GM23248 (cell line): Measurements from ENCODE around the gene SUMF1. TPM values are rescaled to one million over a fixed set of nuclear protein-coding genes. Genes with fewer than 3 reads are reported as not detected.

ENCODE experiments used
- DNase-seq: peaks from one replicate; pipeline ENCODE4 v3.0.0-alpha.2; 2015
- H2AFZ ChIP-seq: fragments of 200-600 bp; sonication (generic); 2 replicates; pipeline ENCODE4 v1.6.1; 2016; ENCODE audit warnings: antibody characterized with exemption
- H3F3A ChIP-seq: fragments of 200-600 bp; sonication (generic); 2 replicates; pipeline ENCODE4 v1.6.1; 2016; ENCODE audit warnings: mild to moderate bottlenecking, antibody characterized with exemption, mixed run types; ENCODE audit not compliant: insufficient read depth
- H3K27ac ChIP-seq: fragments of 200-600 bp; sonication (generic); 2 replicates; pipeline ENCODE4 v1.5.1; 2016; ENCODE audit warnings: mild to moderate bottlenecking
- H3K27me3 ChIP-seq: fragments of 200-600 bp; sonication (generic); replicated peaks from 2 replicates; pipeline ENCODE4 v1.6.1; 2016; ENCODE audit warnings: mild to moderate bottlenecking; ENCODE audit not compliant: insufficient read depth
- H3K36me3 ChIP-seq: fragments of 200-600 bp; sonication (generic); 2 replicates; pipeline ENCODE4 v1.6.1; 2016; ENCODE audit warnings: low read depth, mild to moderate bottlenecking
- H3K4me1 ChIP-seq: fragments of 200-600 bp; sonication (generic); 2 replicates; pipeline ENCODE4 v1.6.1; 2016; ENCODE audit warnings: mild to moderate bottlenecking; ENCODE audit not compliant: insufficient read depth
- H3K4me2 ChIP-seq: fragments of 200-600 bp; sonication (generic); one replicate; pipeline ENCODE4 v1.6.1; 2016; ENCODE audit warnings: mild to moderate bottlenecking; ENCODE audit not compliant: unreplicated experiment
- H3K4me3 ChIP-seq: fragments of 200-600 bp; sonication (generic); 2 replicates; pipeline ENCODE4 v1.5.1; 2016; ENCODE audit warnings: mild to moderate bottlenecking
- H3K79me2 ChIP-seq: fragments of 200-600 bp; sonication (generic); 2 replicates; pipeline ENCODE4 v1.6.1; 2016; ENCODE audit warnings: mild to moderate bottlenecking; ENCODE audit not compliant: insufficient read depth
- H3K9ac ChIP-seq: fragments of 200-600 bp; sonication (generic); 2 replicates; pipeline ENCODE4 v1.6.1; 2016; ENCODE audit warnings: mild to moderate bottlenecking
- H3K9me2 ChIP-seq: fragments of 200-600 bp; sonication (generic); 2 replicates; pipeline ENCODE4 v1.6.1; 2016; ENCODE audit warnings: mixed run types, mild to moderate bottlenecking, moderate library complexity; ENCODE audit not compliant: insufficient read depth
- H3K9me3 ChIP-seq: fragments of 200-600 bp; sonication (generic); one replicate; pipeline ENCODE4 v1.6.1; 2017; ENCODE audit warnings: low read depth
- H4K20me1 ChIP-seq: fragments of 200-600 bp; sonication (generic); 2 replicates; pipeline ENCODE4 v1.6.0; 2016; ENCODE audit not compliant: insufficient read depth
- EZH2 ChIP-seq: fragments of 200-600 bp; sonication (generic); IDR thresholded peaks from 2 replicates; pipeline ENCODE4 v1.6.1; 2018; ENCODE audit warnings: antibody characterized with exemption, mild to moderate bottlenecking; ENCODE audit not compliant: insufficient read depth, poor library complexity, severe bottlenecking
- EZH2phosphoT487 ChIP-seq: fragments of 200-600 bp; sonication (generic); IDR thresholded peaks from 2 replicates; pipeline ENCODE4 v1.6.1; 2018; ENCODE audit warnings: antibody characterized with exemption, moderate library complexity, mild to moderate bottlenecking, low read depth; ENCODE audit not compliant: insufficient read depth
- WGBS, 2 experiments: methylation state at CpG; one replicate each; pipeline ENCODE4 v1.1.6; 2015 to 2017; ENCODE audit warnings: low lambda C conversion rate in 2 of 2, low coverage in 1 of 2; ENCODE audit errors: missing lambda C conversion rate in 2 of 2; 5-methylcytosine and 5-hydroxymethylcytosine counted together
- in situ Hi-C: fragments of 300-500 bp; cut with MboI; formaldehyde crosslinking; loops from 2 replicates; pipeline ENCODE4 v1.15.0; 2020
- polyA plus RNA-seq: library from polyadenylated mRNA; unstranded; fragments of >200 nt; fragmentation: Nextera tagmentation; extraction: Ambion mirVana; gene quantifications from 2 replicates; pipeline ENCODE4 v1.2.1, GENCODE V29; 2016
- total RNA-seq: library from RNA; depleted of rRNA; stranded (reverse); fragments of >200 nt; shearing (Covaris generic); gene quantifications from 2 replicates; pipeline ENCODE4 v1.2.3, GENCODE V29; 2014

Gene SUMF1
- total and polyA plus RNA-seq, 2 experiments from 2014 or later: 55.3 to 88.1 TPM

- no peak for TF ChIP-seq EZH2
- no peak for TF ChIP-seq EZH2phosphoT487
- no peaks in the 10 kb centered on the region for H3F3A ChIP-seq
- H3K9me3 ChIP-seq: no peaks in the 10 kb centered on the region
- H2AFZ ChIP-seq: no peak overlapping the region
- no peak overlapping the region for H3K9ac ChIP-seq
- H3K4me3 ChIP-seq: no peak overlapping the region
- H3K36me3 ChIP-seq: no peaks in the 10 kb centered on the region
- DNase-seq: no peak
- H3K4me2 ChIP-seq: no peak overlapping the region
- H4K20me1 ChIP-seq: no peaks in the 10 kb centered on the region
- no peak overlapping the region for H3K27ac ChIP-seq
- no peaks in the 10 kb centered on the region for H3K9me2 ChIP-seq
- in situ Hi-C loops: no loop called here
- H3K79me2 ChIP-seq: no peaks in the 10 kb centered on the region
- 69 to 72% methylated on average over 15 of the region's 15 CpGs for WGBS, 2 experiments
- no peaks in the 10 kb centered on the region for H3K4me1 ChIP-seq
- H3K27me3 ChIP-seq: no peaks in the 10 kb centered on the region
Measured at GRCh38 chr3:4512895-4513616, 46.0 kb upstream of the SUMF1 start.

DNA sequence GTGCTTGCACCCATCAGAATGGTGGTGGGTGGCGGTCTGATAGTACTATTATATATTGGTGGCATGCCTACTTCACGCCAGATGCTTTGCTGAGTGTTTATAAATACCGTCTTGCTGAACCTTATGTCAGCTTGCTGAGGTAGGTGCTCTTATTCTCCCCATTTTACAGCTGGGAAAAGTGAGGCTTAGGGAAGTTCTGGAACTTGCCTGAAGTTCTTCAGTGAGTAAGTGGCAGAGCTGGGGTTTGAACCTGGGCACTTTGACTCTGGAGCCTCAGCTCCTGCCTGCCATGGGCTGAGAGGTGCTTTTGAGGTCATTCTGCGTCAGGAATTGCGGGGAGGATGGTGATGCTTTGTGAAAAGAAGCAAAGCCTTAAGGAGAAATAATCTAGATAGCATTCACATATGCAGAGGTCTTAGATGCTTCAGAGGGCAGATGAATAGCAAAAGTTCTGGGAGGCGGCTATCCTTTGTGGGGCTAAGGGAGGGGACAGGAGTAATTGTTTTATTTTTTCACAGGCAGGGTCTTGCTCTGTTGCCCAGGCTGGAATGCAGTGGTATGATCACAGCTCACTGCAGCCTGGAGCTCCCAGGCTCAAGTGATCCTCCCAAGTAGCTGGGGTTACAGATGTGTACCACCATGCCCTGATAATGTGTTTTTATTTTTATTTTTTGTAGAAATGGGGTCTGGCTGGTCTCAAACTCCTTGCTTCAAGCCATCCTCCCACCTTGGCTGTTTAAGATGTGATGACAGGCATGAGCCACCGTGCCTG, 44.6 kb upstream of the SUMF1 start:
- no peak overlapping the region for H3K27ac ChIP-seq
- H2AFZ ChIP-seq: no peak overlapping the region
- TF ChIP-seq EZH2 (no peak), EZH2phosphoT487 (no peak)
- WGBS, 2 experiments: 58 to 62% methylated on average over 7 of the region's 7 CpGs
- DNase-seq: no peak
- H4K20me1 ChIP-seq: no peaks in the 10 kb centered on the region
- no peak overlapping the region for H3K4me3 ChIP-seq
- H3K27me3 ChIP-seq: no peaks in the 10 kb centered on the region
- in situ Hi-C loops: no loop called here
- H3K9me2 ChIP-seq: no peaks in the 10 kb centered on the region
- no peak overlapping the region for H3K9ac ChIP-seq
- no peaks in the 10 kb centered on the region for H3K79me2 ChIP-seq
- no peak overlapping the region for H3K4me2 ChIP-seq
- no peaks in the 10 kb centered on the region for H3K36me3 ChIP-seq
- no peaks in the 10 kb centered on the region for H3K4me1 ChIP-seq
- H3K9me3 ChIP-seq: no peaks in the 10 kb centered on the region
- no peaks in the 10 kb centered on the region for H3F3A ChIP-seq

DNA sequence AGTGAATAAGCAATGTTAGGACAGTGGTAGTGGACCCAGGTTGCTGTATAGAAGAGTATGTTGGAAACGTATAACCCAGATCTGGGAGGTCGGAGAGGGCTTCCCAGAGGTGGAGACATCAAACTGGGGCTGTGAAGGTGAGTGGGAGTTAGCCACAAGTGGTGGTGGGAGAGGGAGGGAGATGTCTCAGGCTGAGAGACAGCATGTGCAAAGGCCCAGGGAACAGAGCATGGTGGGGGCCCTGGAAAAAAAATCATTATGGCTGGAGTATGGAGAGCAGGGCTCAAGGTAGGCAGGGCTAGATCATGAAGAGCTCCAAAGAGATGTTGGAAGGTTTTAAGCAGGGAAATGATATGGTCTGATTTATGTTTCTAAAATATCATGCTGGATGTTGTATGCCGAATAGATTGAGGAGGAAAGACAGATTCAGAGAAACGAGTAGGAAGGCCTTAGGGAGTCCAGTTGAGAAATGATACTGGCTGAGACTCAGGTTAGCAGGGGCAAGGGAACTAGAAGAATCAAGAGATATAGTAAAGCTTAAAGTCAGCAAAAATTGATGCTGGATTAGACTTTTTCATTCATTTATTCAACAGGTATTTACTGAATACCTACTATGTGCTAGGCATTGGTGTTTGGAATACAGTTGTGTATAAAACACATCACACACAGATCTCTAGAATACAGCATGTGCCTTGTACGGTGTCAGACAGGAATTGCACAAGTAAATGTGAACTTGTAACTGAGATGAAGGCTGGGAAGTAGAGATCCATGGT, 43.1 kb upstream of the SUMF1 start:
- Histone ChIP-seq H3F3A (no peaks in the 10 kb centered on the region), H3K27ac (no peak overlapping the region), H3K4me3 (no peak overlapping the region), H3K79me2 (no peaks in the 10 kb centered on the region), H3K9me3 (no peaks in the 10 kb centered on the region), H3K4me1 (no peaks in the 10 kb centered on the region), H3K4me2 (no peak overlapping the region), H3K36me3 (no peaks in the 10 kb centered on the region), H3K27me3 (no peaks in the 10 kb centered on the region), H3K9me2 (no peaks in the 10 kb centered on the region), H4K20me1 (no peaks in the 10 kb centered on the region), H3K9ac (no peak overlapping the region), H2AFZ (no peak overlapping the region)
- no peak for DNase-seq
- TF ChIP-seq EZH2 (no peak), EZH2phosphoT487 (no peak)
- in situ Hi-C loops: no loop called here
- WGBS, 2 experiments: 48 to 56% methylated on average over 5 of the region's 5 CpGs

DNA sequence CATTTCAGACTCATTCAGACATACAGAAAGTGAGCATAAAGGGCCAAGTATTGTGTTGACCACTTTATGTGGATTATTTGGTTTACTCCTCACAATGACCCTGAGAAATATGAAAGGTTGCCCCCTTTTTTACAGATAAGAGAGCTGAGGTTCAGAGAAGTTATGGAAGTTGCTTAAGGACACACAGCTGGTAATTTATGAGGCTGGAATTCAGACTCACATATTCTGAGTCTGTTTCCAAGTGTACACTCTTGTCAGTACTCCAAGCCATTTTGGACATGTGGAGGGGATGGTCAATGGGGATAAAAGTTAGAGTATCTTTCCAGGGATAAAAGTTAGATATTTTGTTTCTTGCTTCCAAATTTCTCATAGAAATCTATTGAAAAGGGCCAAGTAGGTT, 42.0 kb upstream of the SUMF1 start:
- H3F3A ChIP-seq: no peaks in the 10 kb centered on the region
- H3K4me1 ChIP-seq: no peaks in the 10 kb centered on the region
- no peak overlapping the region for H3K27ac ChIP-seq
- no peaks in the 10 kb centered on the region for H4K20me1 ChIP-seq
- no peaks in the 10 kb centered on the region for H3K9me2 ChIP-seq
- no peak overlapping the region for H3K4me2 ChIP-seq
- no peak overlapping the region for H3K4me3 ChIP-seq
- H3K9me3 ChIP-seq: no peaks in the 10 kb centered on the region
- DNase-seq: no peak
- no peak overlapping the region for H3K9ac ChIP-seq
- H3K27me3 ChIP-seq: no peaks in the 10 kb centered on the region
- in situ Hi-C loops: no loop called here
- H3K36me3 ChIP-seq: no peaks in the 10 kb centered on the region
- no peak overlapping the region for H2AFZ ChIP-seq
- H3K79me2 ChIP-seq: no peaks in the 10 kb centered on the region
- no peak for TF ChIP-seq EZH2
- no peak for TF ChIP-seq EZH2phosphoT487
